ENCODE results near the gene LRRC8D. TPM values are rescaled to one million over a fixed set of nuclear protein-coding genes. Genes with fewer than 3 reads are reported as not detected.

Gene LRRC8D
- polyA plus RNA-seq, 2 of the 4 experiments (the other 2 are of a cell fraction) = 41.8 to 76.7 TPM

DNA sequence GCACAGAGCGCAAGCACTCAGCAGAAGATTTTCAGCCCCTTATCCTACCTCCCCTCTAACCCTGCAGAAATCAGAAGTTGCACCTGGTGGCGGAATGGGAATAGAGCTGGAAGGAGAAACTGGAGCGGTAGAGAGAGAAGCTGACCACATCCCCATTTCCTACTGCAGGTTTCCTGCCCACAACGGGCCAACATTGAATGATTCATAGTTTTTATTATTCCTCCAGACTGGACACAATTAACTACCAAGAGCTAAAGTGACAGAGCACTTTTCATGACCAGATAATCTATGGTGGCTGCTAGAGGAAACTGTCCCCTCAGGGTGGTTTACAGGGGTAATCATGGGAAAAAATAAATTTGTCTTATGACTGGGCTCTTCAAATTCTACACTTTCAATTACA is 21.3 kb upstream of the LRRC8D start:
- ATAC-seq (no peak), DNase-seq (ENCODE audit: low read depth in 1 of 2, low spot score in 1 of 2) (no peak), FAIRE-seq (no peak)
- POLR2A ChIA-PET = no interaction called here
- TF ChIP-seq HOXB13 (CRISPR knock-in tag; IDR thresholded peaks at IDR 0.05; ENCODE audit: low read depth) (no peak), JUNB (IDR thresholded peaks at IDR 0.05) (no peak), CHD4 (IDR thresholded peaks at IDR 0.05; ENCODE audit: borderline replicate concordance) (no peak), PHF8 (IDR thresholded peaks at IDR 0.05; ENCODE audit: borderline replicate concordance, low read depth) (no peak), MYC (IDR thresholded peaks at IDR 0.05; ENCODE audit: borderline replicate concordance, low read length) (no peak), HDAC2 (IDR thresholded peaks at IDR 0.05) (no peak), NR3C1 (IDR thresholded peaks at IDR 0.05) (no peak), RARB (CRISPR knock-in tag; IDR thresholded peaks at IDR 0.05) (no peak), POLR2A (IDR thresholded peaks at IDR 0.05; ENCODE audit: low read length) (no peak), MAFK (IDR thresholded peaks at IDR 0.05; ENCODE audit: partially characterized antibody) (no peak), FOXS1 (CRISPR knock-in tag; IDR thresholded peaks at IDR 0.05) (no peak), SMC3 (IDR thresholded peaks at IDR 0.05) (no peak), RNF2 (IDR thresholded peaks at IDR 0.05; ENCODE audit: borderline replicate concordance, low read depth) (no peak), GATA3 (IDR thresholded peaks at IDR 0.05; ENCODE audit: borderline replicate concordance) (no peak), POLR2AphosphoS2 (conservative IDR thresholded peaks at IDR 0.05; ENCODE audit: low read length) (no peak)
- TF ChIP-seq, protein P1, sequence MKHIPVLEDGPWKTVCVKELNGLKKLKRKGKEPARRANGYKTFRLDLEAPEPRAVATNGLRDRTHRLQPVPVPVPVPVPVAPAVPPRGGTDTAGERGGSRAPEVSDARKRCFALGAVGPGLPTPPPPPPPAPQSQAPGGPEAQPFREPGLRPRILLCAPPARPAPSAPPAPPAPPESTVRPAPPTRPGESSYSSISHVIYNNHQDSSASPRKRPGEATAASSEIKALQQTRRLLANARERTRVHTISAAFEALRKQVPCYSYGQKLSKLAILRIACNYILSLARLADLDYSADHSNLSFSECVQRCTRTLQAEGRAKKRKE (CRISPR knock-in tag; IDR thresholded peaks at IDR 0.05; ENCODE audit: low read depth) = no peak
- TF ChIP-seq, protein P2, sequence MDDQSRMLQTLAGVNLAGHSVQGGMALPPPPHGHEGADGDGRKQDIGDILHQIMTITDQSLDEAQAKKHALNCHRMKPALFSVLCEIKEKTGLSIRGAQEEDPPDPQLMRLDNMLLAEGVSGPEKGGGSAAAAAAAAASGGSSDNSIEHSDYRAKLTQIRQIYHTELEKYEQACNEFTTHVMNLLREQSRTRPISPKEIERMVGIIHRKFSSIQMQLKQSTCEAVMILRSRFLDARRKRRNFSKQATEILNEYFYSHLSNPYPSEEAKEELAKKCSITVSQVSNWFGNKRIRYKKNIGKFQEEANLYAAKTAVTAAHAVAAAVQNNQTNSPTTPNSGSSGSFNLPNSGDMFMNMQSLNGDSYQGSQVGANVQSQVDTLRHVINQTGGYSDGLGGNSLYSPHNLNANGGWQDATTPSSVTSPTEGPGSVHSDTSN (IDR thresholded peaks at IDR 0.05) = no peak
- TF ChIP-seq, protein P3, sequence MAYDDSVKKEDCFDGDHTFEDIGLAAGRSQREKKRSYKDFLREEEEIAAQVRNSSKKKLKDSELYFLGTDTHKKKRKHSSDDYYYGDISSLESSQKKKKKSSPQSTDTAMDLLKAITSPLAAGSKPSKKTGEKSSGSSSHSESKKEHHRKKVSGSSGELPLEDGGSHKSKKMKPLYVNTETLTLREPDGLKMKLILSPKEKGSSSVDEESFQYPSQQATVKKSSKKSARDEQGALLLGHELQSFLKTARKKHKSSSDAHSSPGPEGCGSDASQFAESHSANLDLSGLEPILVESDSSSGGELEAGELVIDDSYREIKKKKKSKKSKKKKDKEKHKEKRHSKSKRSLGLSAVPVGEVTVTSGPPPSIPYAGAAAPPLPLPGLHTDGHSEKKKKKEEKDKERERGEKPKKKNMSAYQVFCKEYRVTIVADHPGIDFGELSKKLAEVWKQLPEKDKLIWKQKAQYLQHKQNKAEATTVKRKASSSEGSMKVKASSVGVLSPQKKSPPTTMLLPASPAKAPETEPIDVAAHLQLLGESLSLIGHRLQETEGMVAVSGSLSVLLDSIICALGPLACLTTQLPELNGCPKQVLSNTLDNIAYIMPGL (CRISPR knock-in tag; IDR thresholded peaks at IDR 0.05; ENCODE audit: borderline replicate concordance) = no peak
- CTCF ChIA-PET = interaction anchor here (0.6 to 1.0 kb wide), 3 partner anchors 9 to 39 kb away, joined by 3 to 4 read pairs (median 3); no protein-coding TSS in a partner anchor
- H3K4me1 ChIP-seq = 0 out of 3 replicates have a peak, but pooled peaks cover 7% of the 10 kb centered on the region
- no peaks in the 10 kb centered on the region for H3K9me3 ChIP-seq
- no peak overlapping the region for H3K27ac ChIP-seq
- no peak overlapping the region for H3K4me2 ChIP-seq
- WGBS (ENCODE audit: missing lambda C conversion rate) = 81% methylated on average over 4 of the region's 4 CpGs
- H3K4me3 ChIP-seq = no peak overlapping the region

DNA sequence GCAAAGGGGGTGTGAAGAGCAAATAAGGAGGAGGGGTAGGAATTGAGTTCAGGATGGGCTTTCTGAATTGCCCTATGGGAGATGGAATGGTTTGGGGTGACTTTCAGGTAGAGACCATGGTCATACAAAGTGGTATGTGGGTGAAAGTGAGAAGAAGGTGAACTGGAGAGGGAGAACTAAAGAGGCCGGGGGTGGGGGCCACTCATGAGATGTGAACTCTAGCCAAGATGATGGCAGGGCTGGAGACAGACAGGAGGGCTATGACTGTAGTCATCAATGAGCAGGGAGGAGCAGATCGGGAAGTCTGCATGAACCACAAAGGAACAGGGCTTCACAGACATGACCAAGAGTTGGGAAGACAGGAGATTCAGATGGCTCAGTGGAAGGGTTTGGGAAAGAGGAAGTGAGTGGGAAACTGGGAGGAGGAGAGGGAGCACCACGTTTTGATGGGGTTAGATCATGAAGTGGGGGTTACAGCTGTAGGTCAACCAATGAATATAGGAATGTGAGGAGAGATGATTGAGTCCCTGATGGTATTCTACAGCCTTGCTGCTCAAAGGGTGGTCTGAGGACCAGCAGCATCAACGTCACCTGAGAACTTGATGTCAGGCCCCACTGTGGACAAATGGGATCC is 20.7 kb upstream of the LRRC8D start:
- Histone ChIP-seq H3K9me3 (no peaks in the 10 kb centered on the region), H3K4me3 (no peak overlapping the region), H3K4me1 (peaks cover 10% of the 10 kb centered on the region; the same call in 1 of the 3 replicates), H3K4me2 (no peak overlapping the region), H3K27ac (no peak overlapping the region)
- no peak for TF ChIP-seq CBX8 (IDR thresholded peaks at IDR 0.05)
- TF ChIP-seq, protein P4, sequence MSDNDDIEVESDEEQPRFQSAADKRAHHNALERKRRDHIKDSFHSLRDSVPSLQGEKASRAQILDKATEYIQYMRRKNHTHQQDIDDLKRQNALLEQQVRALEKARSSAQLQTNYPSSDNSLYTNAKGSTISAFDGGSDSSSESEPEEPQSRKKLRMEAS (IDR thresholded peaks at IDR 0.05) = no peak
- TF ChIP-seq ZFP36 (IDR thresholded peaks at IDR 0.05; ENCODE audit: borderline replicate concordance, partially characterized antibody) = no peak
- ATAC-seq (no peak), DNase-seq (ENCODE audit: low read depth in 1 of 2, low spot score in 1 of 2) (no peak), FAIRE-seq (no peak)
- WGBS (ENCODE audit: missing lambda C conversion rate) = 68% methylated on average over 4 of the region's 4 CpGs
- POLR2A ChIA-PET = no interaction called here
- CTCF ChIA-PET = interaction anchor here (1.0 to 7.4 kb wide), 2 partner anchors 9 to 187 kb away, joined by 3 to 89 read pairs; no protein-coding TSS in a partner anchor

DNA sequence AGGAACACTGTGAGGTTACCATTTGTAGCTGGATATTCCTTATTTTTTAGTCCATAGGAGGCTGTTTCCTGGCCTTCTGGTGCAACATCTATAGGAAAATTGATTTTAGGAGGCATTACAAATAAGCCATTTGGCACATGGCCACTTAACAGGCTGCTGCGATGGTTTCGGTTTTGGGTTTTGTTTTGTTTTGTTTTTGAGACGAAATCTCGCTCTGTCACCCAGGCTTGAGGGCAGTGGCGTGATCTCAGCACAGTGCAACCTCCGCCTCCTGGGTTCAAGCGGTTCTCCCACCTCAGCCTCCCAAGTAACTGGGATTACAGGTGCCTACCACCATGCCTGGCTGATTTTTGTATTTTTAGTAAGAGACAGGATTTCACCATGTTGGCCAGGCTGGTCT is 20.1 kb upstream of the LRRC8D start:
- FAIRE-seq (no peak), DNase-seq (ENCODE audit: low read depth in 1 of 2, low spot score in 1 of 2) (no peak), ATAC-seq (no peak)
- H3K4me2 ChIP-seq = no peak overlapping the region
- H3K27ac ChIP-seq = no peak overlapping the region
- CTCF ChIA-PET = interaction anchor here (7.4 kb wide), 1 partner anchor 186 kb away, joined by 89 read pairs; no protein-coding TSS in a partner anchor
- H3K4me1 ChIP-seq = peaks cover 11% of the 10 kb centered on the region; the same call in 1 of the 3 replicates
- H3K9me3 ChIP-seq = no peaks in the 10 kb centered on the region
- no peak overlapping the region for H3K4me3 ChIP-seq
- TF ChIP-seq BHLHE40 (IDR thresholded peaks at IDR 0.05; ENCODE audit: low read depth, low read length) = no peak
- TF ChIP-seq ZC3H11A (IDR thresholded peaks at IDR 0.05) = no peak
- no peak for TF ChIP-seq HEYL (CRISPR knock-in tag; IDR thresholded peaks at IDR 0.05)
- POLR2A ChIA-PET = no interaction called here
- WGBS (ENCODE audit: missing lambda C conversion rate) = 93% methylated on average over 7 of the region's 7 CpGs
